KOPT-K1 (cell line): ENCODE results near the gene CCNI.
"Not testable (repeated sequence)": the region's sequence is repeated elsewhere in the genome, so short reads cannot be mapped to it uniquely, and the experiment has no call there.

ENCODE experiments used
- H3K27ac ChIP-seq: fragments of 200-600 bp; sonication (generic); 2 replicates; pipeline ENCODE4 v1.5.1; 2016; ENCODE audit warnings: antibody characterized with exemption, mild to moderate bottlenecking, low read depth, low read length; ENCODE audit not compliant: poor library complexity, severe bottlenecking
- H3K36me3 ChIP-seq: fragments of 200-600 bp; sonication (generic); 2 replicates; pipeline ENCODE4 v1.5.1; 2017; ENCODE audit warnings: antibody characterized with exemption, mild to moderate bottlenecking, low read length, moderate library complexity; ENCODE audit not compliant: insufficient read depth
- H3K9me3 ChIP-seq: fragments of 200-600 bp; sonication (generic); 2 replicates; pipeline ENCODE4 v1.5.1; 2017; ENCODE audit warnings: antibody characterized with exemption, low read length, mild to moderate bottlenecking; ENCODE audit not compliant: insufficient read depth, poor library complexity, severe bottlenecking

Gene CCNI

GRCh38 chr4:77073106-77073809 lies 2.5 kb downstream of the CCNI start:
- H3K27ac ChIP-seq: no peak overlapping the region
- 0 out of 2 replicates have a peak, but pooled peaks cover 8% of the 10 kb centered on the region for H3K36me3 ChIP-seq
- no peaks in the 10 kb centered on the region for H3K9me3 ChIP-seq

GRCh38 chr4:77072195-77072753 lies 3.5 kb downstream of the CCNI start:
- Histone ChIP-seq H3K27ac (no peak overlapping the region), H3K9me3 (no peaks in the 10 kb centered on the region), H3K36me3 (peaks cover 18% of the 10 kb centered on the region)

DNA sequence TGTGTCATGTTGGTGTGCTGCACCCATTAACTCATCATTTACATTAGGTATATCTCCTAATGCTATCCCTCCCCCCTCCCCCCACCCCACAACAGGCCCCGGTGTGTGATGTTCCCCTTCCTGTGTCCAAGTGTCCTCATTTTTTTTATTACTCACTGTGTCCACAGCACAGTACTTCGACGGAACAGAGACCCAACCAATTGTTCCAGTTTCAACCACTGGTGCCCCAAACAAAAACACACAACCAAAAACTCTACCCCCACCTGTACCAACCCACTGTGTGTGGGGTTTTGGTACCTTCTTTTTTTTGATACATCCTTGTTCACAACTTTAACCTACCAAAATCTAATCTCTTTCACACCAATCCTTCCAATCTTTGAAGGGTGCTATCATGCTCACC lies 6.3 kb downstream of the CCNI start:
- peaks cover 46% of the 10 kb centered on the region for H3K36me3 ChIP-seq
- not testable (repeated sequence) for H3K9me3 ChIP-seq, H3K27ac ChIP-seq

GRCh38 chr4:77065382-77065781 lies 10.4 kb downstream of the CCNI start:
- H3K9me3 ChIP-seq: no peaks in the 10 kb centered on the region
- H3K27ac ChIP-seq: no peak overlapping the region
- peaks cover 80% of the 10 kb centered on the region for H3K36me3 ChIP-seq

DNA sequence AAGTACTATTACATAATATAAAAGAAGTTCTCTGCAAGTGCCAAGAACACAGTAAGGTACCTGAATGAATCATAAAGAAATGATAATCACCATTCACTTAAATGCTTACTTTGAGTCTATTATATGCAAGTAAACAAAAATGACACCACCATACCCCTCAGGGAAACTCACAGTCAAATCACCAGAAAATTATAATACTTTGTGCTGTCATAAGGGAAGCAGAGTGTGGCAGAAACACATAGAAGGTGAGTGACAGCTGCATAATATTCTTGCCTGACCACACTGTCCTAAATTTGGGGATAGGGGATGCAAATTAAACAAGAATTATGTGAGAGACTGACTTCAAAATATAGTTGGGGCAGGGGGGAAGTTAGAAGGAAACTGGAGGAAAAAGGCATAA lies 12.9 kb downstream of the CCNI start:
- H3K36me3 ChIP-seq: peaks cover 100% of the 10 kb centered on the region
- H3K9me3 ChIP-seq: no peaks in the 10 kb centered on the region
- no peak overlapping the region for H3K27ac ChIP-seq

- Histone ChIP-seq H3K9me3 (no peaks in the 10 kb centered on the region), H3K27ac (no peak overlapping the region), H3K36me3 (peaks cover 100% of the 10 kb centered on the region)
Measured at GRCh38 chr4:77052352-77052751, 23.4 kb downstream of the CCNI start.

GRCh38 chr4:77050962-77051361 lies 24.8 kb downstream of the CCNI start:
- H3K27ac ChIP-seq: no peak overlapping the region
- H3K9me3 ChIP-seq: no peaks in the 10 kb centered on the region
- H3K36me3 ChIP-seq: peaks cover 100% of the 10 kb centered on the region

- Histone ChIP-seq H3K9me3 (no peaks in the 10 kb centered on the region), H3K27ac (no peak overlapping the region), H3K36me3 (peaks cover 66% of the 10 kb centered on the region)
Measured at GRCh38 chr4:77047037-77047436, 28.8 kb downstream of the CCNI start.

GRCh38 chr4:77045490-77045889 lies 30.3 kb downstream of the CCNI start:
- H3K36me3 ChIP-seq: peaks cover 51% of the 10 kb centered on the region
- H3K27ac ChIP-seq: no peak overlapping the region
- no peaks in the 10 kb centered on the region for H3K9me3 ChIP-seq

DNA sequence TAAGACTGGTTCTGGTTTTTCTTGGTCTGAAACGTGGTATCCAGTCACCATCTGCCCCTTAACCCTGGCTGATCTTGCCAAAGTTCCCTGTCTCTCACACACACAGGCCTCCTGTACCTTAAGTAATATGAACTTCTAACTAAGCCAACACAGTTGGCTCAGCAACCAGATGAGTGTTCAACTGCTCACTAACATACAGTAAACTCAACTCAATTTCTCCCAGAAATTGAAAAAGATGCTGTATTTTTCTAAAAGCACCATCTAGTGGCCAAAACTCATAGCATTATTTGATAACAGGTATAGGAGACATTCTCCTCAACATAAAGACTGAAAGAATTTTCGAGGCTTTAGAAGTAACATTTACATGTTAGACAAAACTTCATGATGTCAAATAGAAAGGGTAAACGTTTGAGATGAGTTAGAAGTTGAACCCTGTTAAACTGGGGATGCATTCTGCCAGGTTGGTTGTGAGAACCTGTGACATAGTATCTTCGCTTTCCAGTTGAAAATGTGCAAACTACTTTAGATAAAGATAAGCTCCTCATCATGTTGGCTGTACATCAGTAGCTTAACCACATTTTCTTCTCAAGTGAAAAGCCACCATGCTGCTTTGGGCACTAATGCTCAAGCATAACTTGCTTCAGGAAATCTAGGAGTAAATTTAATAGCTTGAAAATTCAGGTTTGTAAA lies 31.2 kb downstream of the CCNI start:
- no peak overlapping the region for H3K27ac ChIP-seq
- H3K9me3 ChIP-seq: no peaks in the 10 kb centered on the region
- peaks cover 42% of the 10 kb centered on the region for H3K36me3 ChIP-seq

DNA sequence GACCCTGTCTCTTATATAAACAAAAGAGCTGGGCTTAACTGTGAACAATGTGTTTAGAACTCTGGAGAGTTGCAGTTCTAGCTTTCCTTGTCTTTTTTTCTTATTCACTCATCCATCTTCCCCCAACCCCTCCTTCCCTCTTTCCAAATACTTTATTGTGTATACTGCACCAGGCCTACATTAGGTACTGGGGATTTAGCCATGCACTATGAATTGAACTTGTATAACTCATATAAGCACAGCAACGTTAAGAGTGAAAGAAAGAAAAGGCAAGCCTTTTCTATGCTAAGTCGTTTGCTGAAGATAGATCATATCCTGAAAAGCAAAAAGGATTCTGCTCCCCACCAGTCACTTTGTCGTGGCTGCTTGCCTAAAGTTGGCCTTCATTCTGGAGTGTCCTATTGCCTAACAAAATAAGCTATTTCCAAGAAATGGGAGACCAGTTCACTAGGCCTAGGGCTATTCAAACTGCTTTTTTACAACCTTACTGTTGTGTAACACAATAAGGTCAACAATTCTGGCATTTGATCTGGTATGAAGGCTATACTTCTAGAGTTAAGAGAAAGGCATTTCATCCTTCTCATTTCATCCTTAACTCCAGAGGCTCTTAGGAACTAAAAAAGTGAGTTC lies 32.2 kb downstream of the CCNI start:
- H3K9me3 ChIP-seq: no peaks in the 10 kb centered on the region
- no peak overlapping the region for H3K27ac ChIP-seq
- peaks cover 32% of the 10 kb centered on the region for H3K36me3 ChIP-seq

DNA sequence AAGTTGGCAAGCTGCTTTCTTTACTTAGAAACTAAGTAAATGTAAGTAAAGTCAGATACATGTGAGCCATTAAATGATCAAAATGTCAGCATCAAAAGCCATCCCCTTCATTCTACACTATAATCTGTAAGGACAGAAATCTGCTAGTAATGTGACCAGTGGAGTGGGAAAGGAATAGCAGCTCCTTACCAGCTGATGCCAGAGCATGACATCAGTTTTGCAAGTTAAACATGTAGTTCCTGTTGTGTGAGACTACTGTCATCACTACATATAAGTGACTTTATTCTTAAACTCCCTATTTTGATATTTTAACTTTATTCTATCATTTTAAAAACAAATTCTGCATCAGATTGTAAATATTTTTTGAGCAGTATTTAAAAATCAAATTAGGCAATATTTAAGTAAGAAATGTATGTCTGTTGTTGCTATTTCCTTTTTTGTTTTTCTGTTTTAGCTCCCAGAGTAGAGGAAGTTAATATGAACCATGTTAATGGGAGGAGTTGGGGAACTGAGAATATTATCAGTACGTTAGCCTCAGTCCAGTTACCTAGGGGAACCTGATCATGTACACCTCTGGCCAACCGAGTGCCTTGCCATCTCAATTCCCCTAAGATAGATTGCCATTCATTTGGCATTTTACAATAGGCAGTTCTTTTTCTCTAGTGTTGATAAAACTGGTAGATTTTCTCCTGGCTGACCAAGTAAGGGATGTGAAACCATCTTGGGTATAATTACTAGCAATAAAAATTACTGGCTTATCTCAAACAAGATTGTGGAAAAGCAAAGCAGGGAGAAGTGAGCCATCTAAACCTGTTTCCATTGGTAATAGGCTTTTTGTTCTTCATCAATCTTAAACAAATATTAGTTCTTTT lies 34.7 kb downstream of the CCNI start:
- no peak overlapping the region for H3K27ac ChIP-seq
- peaks cover 12% of the 10 kb centered on the region for H3K36me3 ChIP-seq
- H3K9me3 ChIP-seq: no peaks in the 10 kb centered on the region

DNA sequence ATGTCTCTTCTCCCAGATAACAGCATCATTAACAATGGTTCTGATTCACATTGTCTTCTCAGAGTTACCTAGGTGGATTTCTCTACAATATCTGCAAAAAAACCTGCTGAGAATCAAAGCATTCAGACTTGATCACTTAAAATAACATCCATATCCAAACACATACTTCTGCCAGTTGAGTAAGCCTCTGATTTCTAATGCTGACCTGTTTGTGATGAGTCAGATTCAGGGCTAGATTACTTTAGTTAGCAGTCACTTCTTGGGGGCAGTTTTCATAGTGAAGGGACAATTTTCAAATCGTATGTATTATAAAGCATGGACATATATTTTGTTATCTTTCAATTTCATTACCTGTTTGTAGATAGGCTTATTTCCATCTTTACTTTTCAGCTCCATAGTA lies 35.5 kb downstream of the CCNI start:
- H3K27ac ChIP-seq: no peak overlapping the region
- H3K36me3 ChIP-seq: 0 out of 2 replicates have a peak, but pooled peaks cover 5% of the 10 kb centered on the region
- H3K9me3 ChIP-seq: no peaks in the 10 kb centered on the region

GRCh38 chr4:77039796-77040195 lies 36.0 kb downstream of the CCNI start:
- H3K27ac ChIP-seq: no peak overlapping the region
- 0 out of 2 replicates have a peak, but pooled peaks cover 5% of the 10 kb centered on the region for H3K36me3 ChIP-seq
- H3K9me3 ChIP-seq: no peaks in the 10 kb centered on the region
